ENCODE measurements around the gene OR4F6.
"Not testable (repeated sequence)": the region's sequence is repeated elsewhere in the genome, so short reads cannot be mapped to it uniquely, and the experiment has no call there.

DNA sequence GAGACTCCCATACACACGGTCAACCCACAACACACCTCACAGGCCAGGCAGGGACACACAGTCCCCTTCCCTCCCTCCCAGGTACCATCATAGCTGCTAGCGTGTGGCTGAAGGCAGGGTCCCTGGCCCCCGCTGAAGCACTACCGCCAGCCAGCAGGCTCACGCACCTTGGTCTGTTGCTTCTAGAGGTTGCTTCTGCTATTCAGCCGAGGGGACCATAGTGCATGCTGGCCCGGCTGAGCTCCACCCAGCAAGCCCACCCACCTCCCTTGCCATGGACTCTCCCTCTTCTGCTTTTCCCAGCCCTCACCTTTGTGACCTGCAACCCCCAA is 38.0 kb upstream of the OR4F6 start:
- not testable (repeated sequence) for TF ChIP-seq POLR2A, POLR2AphosphoS5 (IDR thresholded peaks at IDR 0.05)
- TF ChIP-seq, protein P1, sequence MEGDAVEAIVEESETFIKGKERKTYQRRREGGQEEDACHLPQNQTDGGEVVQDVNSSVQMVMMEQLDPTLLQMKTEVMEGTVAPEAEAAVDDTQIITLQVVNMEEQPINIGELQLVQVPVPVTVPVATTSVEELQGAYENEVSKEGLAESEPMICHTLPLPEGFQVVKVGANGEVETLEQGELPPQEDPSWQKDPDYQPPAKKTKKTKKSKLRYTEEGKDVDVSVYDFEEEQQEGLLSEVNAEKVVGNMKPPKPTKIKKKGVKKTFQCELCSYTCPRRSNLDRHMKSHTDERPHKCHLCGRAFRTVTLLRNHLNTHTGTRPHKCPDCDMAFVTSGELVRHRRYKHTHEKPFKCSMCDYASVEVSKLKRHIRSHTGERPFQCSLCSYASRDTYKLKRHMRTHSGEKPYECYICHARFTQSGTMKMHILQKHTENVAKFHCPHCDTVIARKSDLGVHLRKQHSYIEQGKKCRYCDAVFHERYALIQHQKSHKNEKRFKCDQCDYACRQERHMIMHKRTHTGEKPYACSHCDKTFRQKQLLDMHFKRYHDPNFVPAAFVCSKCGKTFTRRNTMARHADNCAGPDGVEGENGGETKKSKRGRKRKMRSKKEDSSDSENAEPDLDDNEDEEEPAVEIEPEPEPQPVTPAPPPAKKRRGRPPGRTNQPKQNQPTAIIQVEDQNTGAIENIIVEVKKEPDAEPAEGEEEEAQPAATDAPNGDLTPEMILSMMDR (IDR thresholded peaks at IDR 0.05), result not testable (repeated sequence)

Measured in suprapubic skin (tissue), 4 donors.